Fibroblast of the aortic adventitia (primary cell): ENCODE data around the gene XYLT1. TPM values are rescaled to one million over a fixed set of nuclear protein-coding genes. Genes with fewer than 3 reads are reported as not detected.

ENCODE experiments used
- DNase-seq: peaks from one replicate; pipeline ENCODE4 v3.0.0-alpha.2; 2010; ENCODE audit warnings: low read depth
- H3K4me3 ChIP-seq: 2 replicates; pipeline ENCODE4 v1.5.1; 2011; ENCODE audit warnings: low read depth, mild to moderate bottlenecking, control low read depth, low read length, moderate library complexity
- total RNA-seq: library from RNA; depleted of rRNA; stranded (reverse); fragments of >200 nt; gene quantifications from 2 replicates; pipeline ENCODE4 v1.2.3, GENCODE V29; 2012; ENCODE audit warnings: low replicate concordance
- TF ChIP-seq, protein P1 (sequence below): IDR thresholded peaks from 2 replicates; pipeline ENCODE4 v1.5.1; 2011; ENCODE audit warnings: mild to moderate bottlenecking, low read length, control low read depth, inconsistent platforms; ENCODE audit not compliant: insufficient read depth

The XYLT1 gene
- total RNA-seq, 1 donor, result 32.7 TPM

DNA sequence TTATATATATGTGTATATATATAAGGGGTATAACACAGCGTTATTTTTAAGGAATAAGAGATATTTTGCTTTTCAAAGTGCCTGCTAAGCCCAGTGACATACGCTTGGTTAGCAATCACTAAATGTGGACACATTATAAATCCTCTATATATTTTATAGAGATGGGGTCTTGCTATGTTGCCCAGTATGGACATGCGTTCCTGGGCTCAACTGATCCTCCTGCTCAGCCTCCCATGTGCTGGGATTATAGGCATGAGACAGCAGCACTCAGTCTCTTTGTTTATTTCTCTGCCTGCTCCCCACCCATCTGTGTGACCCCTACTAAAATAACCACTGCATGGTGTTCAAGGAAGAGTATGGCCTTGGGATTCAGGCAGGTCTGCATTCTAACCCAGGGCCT is 63.4 kb downstream of the XYLT1 start:
- H3K4me3 ChIP-seq, result no peak overlapping the region
- TF ChIP-seq, protein P1, sequence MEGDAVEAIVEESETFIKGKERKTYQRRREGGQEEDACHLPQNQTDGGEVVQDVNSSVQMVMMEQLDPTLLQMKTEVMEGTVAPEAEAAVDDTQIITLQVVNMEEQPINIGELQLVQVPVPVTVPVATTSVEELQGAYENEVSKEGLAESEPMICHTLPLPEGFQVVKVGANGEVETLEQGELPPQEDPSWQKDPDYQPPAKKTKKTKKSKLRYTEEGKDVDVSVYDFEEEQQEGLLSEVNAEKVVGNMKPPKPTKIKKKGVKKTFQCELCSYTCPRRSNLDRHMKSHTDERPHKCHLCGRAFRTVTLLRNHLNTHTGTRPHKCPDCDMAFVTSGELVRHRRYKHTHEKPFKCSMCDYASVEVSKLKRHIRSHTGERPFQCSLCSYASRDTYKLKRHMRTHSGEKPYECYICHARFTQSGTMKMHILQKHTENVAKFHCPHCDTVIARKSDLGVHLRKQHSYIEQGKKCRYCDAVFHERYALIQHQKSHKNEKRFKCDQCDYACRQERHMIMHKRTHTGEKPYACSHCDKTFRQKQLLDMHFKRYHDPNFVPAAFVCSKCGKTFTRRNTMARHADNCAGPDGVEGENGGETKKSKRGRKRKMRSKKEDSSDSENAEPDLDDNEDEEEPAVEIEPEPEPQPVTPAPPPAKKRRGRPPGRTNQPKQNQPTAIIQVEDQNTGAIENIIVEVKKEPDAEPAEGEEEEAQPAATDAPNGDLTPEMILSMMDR, result no peak

DNA sequence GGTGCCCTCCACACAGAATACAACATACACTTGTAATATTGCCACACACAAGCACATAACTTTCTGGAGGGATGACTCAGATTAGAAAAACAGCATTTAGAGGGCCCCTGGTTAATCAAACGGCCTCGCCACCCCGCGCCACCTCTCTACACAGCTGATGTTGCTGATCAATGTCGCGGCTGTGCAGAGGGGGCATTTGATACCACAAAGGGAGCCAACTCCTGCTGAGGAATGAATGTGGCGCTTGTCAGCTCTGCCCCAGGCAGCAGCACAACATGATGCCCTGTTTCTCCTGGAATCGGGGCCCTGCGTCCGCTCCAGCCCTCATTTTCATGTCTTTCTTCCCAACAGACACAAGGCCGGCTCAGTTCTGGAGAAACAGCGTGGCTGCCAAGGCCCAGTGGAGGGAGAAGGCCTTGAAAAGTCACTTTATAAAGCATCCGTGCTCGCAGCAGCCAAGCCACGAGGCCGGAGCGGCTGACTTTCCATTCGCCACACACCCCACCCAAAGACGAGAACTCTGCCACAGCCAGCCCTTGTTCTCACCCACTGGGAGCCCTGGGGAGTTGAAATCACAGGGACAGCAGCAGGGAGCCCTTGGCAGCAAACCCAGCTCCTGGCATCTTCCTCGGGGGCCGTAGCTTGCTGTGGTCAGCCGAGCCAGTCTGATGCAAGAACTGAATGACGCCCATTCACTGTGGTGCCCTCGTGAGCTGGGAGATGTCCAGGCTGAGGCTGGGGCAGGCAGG is 65.6 kb downstream of the XYLT1 start:
- TF ChIP-seq, protein P1, result no peak
- peak; percentile 94 for DNase-seq
- H3K4me3 ChIP-seq, result peak overlapping the region; percentile 7

More for the DNA sequence above, 63.4 kb downstream of the XYLT1 start:
- no peak for DNase-seq

DNA sequence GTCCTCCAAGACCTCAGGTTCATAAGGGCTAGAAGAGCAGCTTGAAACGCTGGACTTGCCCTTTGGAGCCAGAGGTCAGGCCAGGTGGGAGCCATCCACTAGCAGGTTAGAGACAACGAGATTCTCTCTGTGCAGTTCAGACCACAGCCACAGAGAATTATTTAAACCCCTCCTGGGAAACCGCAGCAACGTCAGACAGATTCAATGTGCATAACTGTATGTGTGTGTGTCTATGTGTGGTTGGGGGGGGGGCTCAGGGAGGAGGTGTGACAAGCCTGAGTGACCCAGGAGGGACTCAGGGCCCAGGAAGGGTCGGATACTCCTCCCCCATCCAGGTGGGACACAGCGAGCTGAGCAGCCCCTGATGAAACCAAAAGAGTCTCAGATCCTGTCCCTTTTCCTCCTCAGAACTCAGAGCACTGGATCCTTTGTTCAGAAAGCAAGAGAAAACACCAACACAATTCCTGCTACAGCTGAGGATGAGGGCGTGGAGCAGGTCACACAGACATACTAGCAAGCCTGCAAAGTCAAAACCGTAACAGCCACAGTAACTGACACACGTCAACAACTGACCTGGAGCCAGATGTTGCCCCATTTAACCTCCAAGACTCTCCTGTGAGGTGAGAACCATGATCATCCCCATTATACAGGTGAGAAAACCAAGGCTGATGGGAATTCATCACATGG is 66.8 kb downstream of the XYLT1 start:
- TF ChIP-seq, protein P1, result no peak
- no peak for DNase-seq
- H3K4me3 ChIP-seq, result no peak overlapping the region

DNA sequence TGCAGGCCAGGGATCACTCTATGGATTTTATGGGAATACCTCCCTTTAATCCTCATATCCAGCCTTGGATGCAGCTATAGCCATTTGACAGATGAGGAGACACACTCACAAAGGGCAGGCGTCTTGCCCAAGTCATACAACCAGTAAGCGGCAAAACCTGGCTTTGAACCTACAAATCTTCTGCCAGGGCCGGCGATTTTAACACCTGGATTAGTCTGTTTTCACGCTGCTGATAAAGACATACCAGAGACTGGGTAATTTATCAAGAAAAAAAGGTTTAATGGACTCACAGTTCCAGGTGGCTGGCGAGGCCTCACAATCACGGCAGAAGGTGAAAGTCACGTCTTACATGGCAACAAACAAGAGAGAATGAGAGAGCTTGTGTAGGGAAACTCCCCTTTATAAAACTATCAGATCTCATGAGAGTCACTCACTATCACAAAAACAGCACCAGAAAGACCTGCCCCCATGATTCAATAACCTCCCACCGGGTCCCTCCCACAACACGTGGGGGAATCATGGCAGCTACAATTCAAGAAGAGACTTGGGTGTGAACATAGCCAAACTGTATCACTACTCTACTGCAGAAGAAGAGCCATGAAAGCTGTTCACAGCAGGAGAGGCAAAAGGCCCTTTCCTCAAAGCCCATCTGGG is 67.5 kb downstream of the XYLT1 start:
- DNase-seq, result no peak
- TF ChIP-seq, protein P1, result no peak
- no peak overlapping the region for H3K4me3 ChIP-seq

DNA sequence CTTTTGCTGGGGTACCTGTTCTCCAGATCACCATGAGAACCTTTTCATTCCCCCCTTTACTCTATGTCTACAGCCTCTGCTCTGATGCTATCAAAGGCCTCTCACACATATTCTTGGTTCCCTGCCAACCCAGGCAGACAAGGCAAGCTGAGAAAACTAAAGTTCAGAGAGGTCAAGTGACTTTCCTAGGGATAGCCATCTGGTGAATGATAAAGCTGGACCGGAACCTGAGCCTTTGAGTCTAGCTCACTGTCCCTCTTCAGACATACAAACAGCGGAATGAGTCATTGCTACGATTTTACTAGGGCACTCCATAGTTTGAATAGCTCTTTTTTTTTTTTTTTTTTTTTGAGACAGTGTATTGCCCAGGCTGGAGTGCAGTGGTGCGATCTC is 73.3 kb downstream of the XYLT1 start:
- H3K4me3 ChIP-seq, result no peak overlapping the region
- TF ChIP-seq, protein P1, result no peak
- peak; percentile 46 for DNase-seq

DNA sequence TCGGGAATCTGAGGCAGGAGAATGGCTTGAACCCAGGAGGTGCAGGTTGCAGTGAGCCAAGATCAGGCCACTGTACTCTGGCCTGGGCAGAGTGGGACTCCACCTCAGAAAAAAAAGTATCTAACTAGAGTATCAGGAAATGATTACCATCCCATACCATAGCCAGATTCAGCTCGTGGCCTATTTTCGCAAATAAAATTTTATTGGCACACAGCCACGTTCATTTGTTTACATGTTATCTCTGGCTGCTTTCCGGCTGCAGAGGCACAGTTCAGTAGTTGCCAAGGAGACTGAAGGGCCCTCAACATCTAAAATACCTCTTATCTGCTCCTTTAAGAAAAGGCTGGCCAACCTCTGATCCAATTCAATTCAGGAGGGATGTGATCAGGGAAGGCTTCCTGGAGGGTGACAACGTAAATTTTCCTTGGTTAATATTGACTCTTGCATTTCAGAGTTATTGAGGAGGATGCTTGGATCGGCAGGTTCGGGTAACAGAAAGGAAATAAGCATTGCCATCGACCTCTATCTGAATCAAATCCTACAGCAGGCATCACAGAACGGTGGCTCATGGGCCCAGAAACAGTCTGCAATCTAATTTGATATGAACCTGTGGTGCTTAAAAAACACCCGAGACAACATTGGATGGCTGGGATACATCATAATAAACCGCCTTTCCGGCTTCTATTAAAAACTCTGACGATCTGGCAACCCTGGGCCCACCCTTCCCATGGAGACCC is 73.8 kb downstream of the XYLT1 start:
- peak; percentile 74 for DNase-seq
- TF ChIP-seq, protein P1, result no peak
- H3K4me3 ChIP-seq, result no peak overlapping the region
